ENCODE results near the gene HBEGF. TPM values are rescaled to one million over a fixed set of nuclear protein-coding genes. Genes with fewer than 3 reads are reported as not detected.

Gene HBEGF
- total RNA-seq, 1 experiment from 2014 or later = 12.3 TPM

GRCh38 chr5:140388052-140388451 lies 41.6 kb upstream of the HBEGF start:
- no TSS peak for BruUV-seq (replicated peaks)
- Histone ChIP-seq H3K79me2 (ENCODE audit: insufficient read depth, low read length) (no peaks in the 10 kb centered on the region), H3K36me3 (ENCODE audit: control insufficient read depth in 1 of 2, insufficient read depth in 2 of 2, low read length in 2 of 2) (no peaks in the 10 kb centered on the region), H3K9me3 (ENCODE audit: control insufficient read depth in 1 of 2, insufficient read depth in 1 of 2, low read depth in 1 of 2, low read length in 2 of 2) (no peaks in the 10 kb centered on the region), H3K27me3 (ENCODE audit: insufficient read depth, low read length) (no peaks in the 10 kb centered on the region), H3K4me1 (ENCODE audit: control insufficient read depth in 1 of 2, insufficient read depth in 2 of 2, low read length in 2 of 2) (peaks cover 9 to 15% of the 10 kb centered on the region in 2 experiments; a peak in 3 of 4 replicates), H3K4me3 (replicated peaks in 1 of 2; ENCODE audit: low read depth in 1 of 2, low read length in 2 of 2) (no peak overlapping the region), H3K4me2 (ENCODE audit: low read length) (no peak overlapping the region), H3K9me2 (ENCODE audit: insufficient read depth) (no peaks in the 10 kb centered on the region), H3K27ac (ENCODE audit: low read depth, low read length) (no peak overlapping the region), H4K20me1 (ENCODE audit: insufficient read depth) (no peaks in the 10 kb centered on the region), H2AFZ (ENCODE audit: low read depth, low read length, poor library complexity, severe bottlenecking) (no peak overlapping the region), H3K9ac (ENCODE audit: low read length) (no peak overlapping the region)
- ChIA-PET POLR2A (interaction anchor here (1.2 kb wide), 1 partner anchor 15 kb away, joined by 3 read pairs; no protein-coding TSS in a partner anchor), RAD21 (ENCODE audit: low non-redundant PET in 1 of 2, low total read pairs in 2 of 2, uncharacterized antibody in 2 of 2, unreplicated experiment in 2 of 2) (no interaction called here), CTCF (interaction anchor here (2.2 kb wide), 1 partner anchor 15 kb away, joined by 7 read pairs; no protein-coding TSS in a partner anchor)
- intact Hi-C loops (cut with micrococcal nuclease) = no loop called here
- ATAC-seq (no peak), DNase-seq (ENCODE audit: low read depth, low spot score) (no peak)
- TF ChIP-seq EZH2 (IDR thresholded peaks at IDR 0.05) (no peak), JUND (IDR thresholded peaks at IDR 0.05) (no peak), MAX (IDR thresholded peaks at IDR 0.05) (no peak), CEBPB (IDR thresholded peaks at IDR 0.05; ENCODE audit: low read depth) (no peak), SIN3A (IDR thresholded peaks at IDR 0.05; ENCODE audit: low read depth) (no peak), ZNF274 (IDR thresholded peaks at IDR 0.05; ENCODE audit: low read depth, low read length) (no peak), EZH2phosphoT487 (IDR thresholded peaks at IDR 0.05; ENCODE audit: borderline replicate concordance) (no peak), ZBTB33 (IDR thresholded peaks at IDR 0.05; ENCODE audit: extremely low read depth, insufficient replicate concordance, low read length) (no peak), SP1 (IDR thresholded peaks at IDR 0.05; ENCODE audit: low read depth) (no peak), ZFX (IDR thresholded peaks at IDR 0.05) (no peak), POLR2AphosphoS5 (IDR thresholded peaks at IDR 0.05; ENCODE audit: low read depth, low read length) (no peak), YY1 (IDR thresholded peaks at IDR 0.05; ENCODE audit: extremely low read depth, insufficient replicate concordance, low read depth, low read length) (no peak), EGR1 (IDR thresholded peaks at IDR 0.05; ENCODE audit: low read depth) (no peak)
- TF ChIP-seq, protein P1, sequence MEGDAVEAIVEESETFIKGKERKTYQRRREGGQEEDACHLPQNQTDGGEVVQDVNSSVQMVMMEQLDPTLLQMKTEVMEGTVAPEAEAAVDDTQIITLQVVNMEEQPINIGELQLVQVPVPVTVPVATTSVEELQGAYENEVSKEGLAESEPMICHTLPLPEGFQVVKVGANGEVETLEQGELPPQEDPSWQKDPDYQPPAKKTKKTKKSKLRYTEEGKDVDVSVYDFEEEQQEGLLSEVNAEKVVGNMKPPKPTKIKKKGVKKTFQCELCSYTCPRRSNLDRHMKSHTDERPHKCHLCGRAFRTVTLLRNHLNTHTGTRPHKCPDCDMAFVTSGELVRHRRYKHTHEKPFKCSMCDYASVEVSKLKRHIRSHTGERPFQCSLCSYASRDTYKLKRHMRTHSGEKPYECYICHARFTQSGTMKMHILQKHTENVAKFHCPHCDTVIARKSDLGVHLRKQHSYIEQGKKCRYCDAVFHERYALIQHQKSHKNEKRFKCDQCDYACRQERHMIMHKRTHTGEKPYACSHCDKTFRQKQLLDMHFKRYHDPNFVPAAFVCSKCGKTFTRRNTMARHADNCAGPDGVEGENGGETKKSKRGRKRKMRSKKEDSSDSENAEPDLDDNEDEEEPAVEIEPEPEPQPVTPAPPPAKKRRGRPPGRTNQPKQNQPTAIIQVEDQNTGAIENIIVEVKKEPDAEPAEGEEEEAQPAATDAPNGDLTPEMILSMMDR (IDR thresholded peaks at IDR 0.05 in 2 of 3, conservative IDR thresholded peaks at IDR 0.05 in 1 of 3; ENCODE audit: borderline replicate concordance in 1 of 3, insufficient read depth in 1 of 3, low read depth in 2 of 3, low read length in 2 of 3) = no peak
- TF ChIP-seq, protein P2, sequence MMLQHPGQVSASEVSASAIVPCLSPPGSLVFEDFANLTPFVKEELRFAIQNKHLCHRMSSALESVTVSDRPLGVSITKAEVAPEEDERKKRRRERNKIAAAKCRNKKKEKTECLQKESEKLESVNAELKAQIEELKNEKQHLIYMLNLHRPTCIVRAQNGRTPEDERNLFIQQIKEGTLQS (IDR thresholded peaks at IDR 0.05) = no peak
- TF ChIP-seq, protein P3, sequence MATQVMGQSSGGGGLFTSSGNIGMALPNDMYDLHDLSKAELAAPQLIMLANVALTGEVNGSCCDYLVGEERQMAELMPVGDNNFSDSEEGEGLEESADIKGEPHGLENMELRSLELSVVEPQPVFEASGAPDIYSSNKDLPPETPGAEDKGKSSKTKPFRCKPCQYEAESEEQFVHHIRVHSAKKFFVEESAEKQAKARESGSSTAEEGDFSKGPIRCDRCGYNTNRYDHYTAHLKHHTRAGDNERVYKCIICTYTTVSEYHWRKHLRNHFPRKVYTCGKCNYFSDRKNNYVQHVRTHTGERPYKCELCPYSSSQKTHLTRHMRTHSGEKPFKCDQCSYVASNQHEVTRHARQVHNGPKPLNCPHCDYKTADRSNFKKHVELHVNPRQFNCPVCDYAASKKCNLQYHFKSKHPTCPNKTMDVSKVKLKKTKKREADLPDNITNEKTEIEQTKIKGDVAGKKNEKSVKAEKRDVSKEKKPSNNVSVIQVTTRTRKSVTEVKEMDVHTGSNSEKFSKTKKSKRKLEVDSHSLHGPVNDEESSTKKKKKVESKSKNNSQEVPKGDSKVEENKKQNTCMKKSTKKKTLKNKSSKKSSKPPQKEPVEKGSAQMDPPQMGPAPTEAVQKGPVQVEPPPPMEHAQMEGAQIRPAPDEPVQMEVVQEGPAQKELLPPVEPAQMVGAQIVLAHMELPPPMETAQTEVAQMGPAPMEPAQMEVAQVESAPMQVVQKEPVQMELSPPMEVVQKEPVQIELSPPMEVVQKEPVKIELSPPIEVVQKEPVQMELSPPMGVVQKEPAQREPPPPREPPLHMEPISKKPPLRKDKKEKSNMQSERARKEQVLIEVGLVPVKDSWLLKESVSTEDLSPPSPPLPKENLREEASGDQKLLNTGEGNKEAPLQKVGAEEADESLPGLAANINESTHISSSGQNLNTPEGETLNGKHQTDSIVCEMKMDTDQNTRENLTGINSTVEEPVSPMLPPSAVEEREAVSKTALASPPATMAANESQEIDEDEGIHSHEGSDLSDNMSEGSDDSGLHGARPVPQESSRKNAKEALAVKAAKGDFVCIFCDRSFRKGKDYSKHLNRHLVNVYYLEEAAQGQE (IDR thresholded peaks at IDR 0.05; ENCODE audit: low read depth) = no peak
